Fibroblast of the aortic adventitia (primary cell): ENCODE data around the gene PARD6G. TPM values are rescaled to one million over a fixed set of nuclear protein-coding genes. Genes with fewer than 3 reads are reported as not detected.

Experiments
- DNase-seq: peaks from one replicate; pipeline ENCODE4 v3.0.0-alpha.2; 2010; ENCODE audit warnings: low read depth
- H3K4me3 ChIP-seq: 2 replicates; pipeline ENCODE4 v1.5.1; 2011; ENCODE audit warnings: low read depth, mild to moderate bottlenecking, control low read depth, low read length, moderate library complexity
- total RNA-seq: library from RNA; depleted of rRNA; stranded (reverse); fragments of >200 nt; gene quantifications from 2 replicates; pipeline ENCODE4 v1.2.3, GENCODE V29; 2012; ENCODE audit warnings: low replicate concordance
- TF ChIP-seq, protein P1 (sequence below): IDR thresholded peaks from 2 replicates; pipeline ENCODE4 v1.5.1; 2011; ENCODE audit warnings: mild to moderate bottlenecking, low read length, control low read depth, inconsistent platforms; ENCODE audit not compliant: insufficient read depth

Gene PARD6G
- total RNA-seq, 1 donor: 0.54 TPM

DNA sequence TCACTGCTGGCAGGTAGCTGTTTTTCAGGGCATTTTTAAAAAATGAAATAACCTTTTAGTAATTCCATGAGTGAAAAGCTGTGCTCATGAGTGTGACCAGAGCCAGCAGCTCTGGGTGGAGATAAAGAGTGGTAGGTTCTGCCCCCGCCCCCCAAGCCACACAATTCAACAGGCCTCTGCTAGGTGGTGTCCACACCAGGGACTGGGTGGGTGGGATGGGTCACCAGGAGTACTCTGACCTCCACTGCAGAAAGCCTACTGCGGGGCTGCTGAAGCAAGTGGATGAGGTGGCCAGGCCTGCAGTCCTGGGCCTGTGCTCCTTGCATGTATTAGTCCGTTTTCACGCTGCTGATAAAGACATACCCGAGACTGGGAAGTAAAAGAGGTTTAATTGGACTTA, 15.3 kb downstream of the PARD6G start:
- no peak overlapping the region for H3K4me3 ChIP-seq
- DNase-seq: no peak
- TF ChIP-seq, protein P1, sequence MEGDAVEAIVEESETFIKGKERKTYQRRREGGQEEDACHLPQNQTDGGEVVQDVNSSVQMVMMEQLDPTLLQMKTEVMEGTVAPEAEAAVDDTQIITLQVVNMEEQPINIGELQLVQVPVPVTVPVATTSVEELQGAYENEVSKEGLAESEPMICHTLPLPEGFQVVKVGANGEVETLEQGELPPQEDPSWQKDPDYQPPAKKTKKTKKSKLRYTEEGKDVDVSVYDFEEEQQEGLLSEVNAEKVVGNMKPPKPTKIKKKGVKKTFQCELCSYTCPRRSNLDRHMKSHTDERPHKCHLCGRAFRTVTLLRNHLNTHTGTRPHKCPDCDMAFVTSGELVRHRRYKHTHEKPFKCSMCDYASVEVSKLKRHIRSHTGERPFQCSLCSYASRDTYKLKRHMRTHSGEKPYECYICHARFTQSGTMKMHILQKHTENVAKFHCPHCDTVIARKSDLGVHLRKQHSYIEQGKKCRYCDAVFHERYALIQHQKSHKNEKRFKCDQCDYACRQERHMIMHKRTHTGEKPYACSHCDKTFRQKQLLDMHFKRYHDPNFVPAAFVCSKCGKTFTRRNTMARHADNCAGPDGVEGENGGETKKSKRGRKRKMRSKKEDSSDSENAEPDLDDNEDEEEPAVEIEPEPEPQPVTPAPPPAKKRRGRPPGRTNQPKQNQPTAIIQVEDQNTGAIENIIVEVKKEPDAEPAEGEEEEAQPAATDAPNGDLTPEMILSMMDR: no peak

DNA sequence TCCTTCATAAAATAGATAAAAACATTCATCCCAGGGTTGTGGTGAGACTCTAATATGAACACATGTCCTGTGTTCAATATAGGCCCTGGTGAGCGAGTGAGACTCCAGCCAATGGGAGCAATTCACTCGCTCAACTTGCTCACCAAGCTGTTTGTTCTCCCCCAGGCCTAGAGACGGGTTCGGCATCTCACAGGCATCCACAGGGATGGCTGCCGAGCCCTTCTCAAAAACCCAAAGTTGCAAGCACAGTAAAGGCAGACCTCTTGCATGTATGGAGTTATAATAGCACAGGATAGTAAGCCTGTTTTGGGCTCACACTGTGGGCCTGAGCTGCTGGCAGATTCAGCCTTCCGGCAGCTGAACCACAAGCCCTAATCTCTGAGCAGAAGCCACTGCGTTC, 15.7 kb downstream of the PARD6G start:
- TF ChIP-seq, protein P1: no peak
- no peak overlapping the region for H3K4me3 ChIP-seq
- no peak for DNase-seq

DNA sequence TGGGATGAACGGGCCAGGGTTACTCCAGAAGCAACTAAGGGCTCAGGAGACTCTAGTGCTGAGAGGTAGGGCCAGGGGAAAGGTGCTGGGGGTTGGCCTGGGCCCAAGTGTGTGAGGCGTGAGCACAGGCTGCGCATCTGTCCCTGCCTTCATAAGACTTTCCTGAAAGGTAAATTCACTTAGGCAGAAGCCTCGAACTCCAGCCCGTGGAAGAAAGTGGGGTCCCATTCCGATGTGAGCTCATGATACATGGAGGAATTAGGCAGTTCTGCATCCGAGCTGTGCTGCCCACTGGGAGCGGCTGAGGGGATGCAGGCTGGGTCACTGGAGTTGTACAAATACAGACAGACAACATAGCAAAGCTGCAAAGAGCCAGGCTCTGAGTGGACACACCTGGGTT, 16.2 kb downstream of the PARD6G start:
- no peak for DNase-seq
- H3K4me3 ChIP-seq: no peak overlapping the region
- TF ChIP-seq, protein P1: no peak

DNA sequence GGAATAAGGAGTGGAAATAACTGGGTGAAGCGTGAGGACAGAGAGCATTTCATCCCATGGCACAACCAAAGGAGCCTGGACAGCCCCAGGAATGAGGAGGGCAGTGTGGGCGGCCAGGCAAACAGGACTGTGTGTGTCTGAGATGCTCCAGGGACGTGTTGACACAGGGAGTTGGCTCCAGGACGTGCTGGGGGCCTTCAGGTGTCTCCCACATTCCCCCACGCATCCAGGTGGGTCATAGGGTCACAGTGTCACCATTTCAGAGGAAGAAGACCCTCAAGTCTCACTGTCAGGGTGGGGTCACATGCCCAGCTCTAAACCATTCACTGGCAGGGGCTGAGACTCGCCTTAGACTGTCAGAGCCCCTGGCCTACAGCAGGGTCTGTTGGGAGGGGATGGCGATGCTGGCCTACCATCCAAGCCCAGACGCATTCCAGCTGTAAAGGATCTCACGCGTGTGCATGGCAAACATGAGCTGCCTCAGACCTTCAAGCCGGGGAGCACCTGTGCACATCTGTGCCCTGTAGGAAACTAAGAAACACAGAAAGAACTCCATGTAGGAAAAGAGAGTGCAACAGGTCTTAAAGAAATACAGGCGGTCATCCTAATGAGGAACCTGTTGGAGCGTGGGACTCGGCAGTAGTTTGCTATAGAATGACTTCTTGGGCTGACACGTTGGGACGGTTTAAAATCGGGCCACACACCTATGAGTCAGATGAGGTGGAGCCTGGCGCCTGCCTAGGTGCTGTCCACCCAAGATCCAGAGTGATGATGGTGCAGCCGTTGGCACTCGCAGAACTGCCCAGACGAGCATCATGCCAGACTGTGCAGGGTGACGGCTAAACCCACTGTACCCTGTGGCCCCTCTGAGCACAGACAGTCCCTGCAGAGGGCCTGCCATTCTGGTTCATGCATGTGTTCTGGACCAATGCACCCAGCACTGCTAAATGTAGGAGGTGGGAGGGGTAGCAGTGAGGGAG, 17.3 kb downstream of the PARD6G start:
- no peak overlapping the region for H3K4me3 ChIP-seq
- TF ChIP-seq, protein P1: no peak
- DNase-seq: no peak

DNA sequence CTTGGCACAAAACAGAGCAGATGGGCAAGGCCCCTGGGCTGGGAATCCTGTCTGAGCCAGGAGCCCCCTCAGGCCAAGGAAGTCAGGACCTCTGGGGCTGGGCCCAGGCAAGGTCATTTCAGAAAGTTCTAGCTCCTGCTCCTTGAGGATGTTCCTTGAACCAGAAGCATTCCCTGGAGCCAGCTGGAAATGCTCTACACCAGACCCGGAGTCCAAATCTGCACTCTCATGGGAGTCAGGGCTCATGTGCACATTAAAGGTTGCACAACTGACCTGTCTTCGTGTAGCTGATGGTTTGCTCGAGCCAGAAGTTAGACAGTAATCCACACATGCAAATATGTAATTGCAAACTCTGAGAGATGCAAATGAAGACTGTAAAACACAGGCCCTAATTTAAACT, 18.0 kb downstream of the PARD6G start:
- peak; percentile 9 for DNase-seq
- no peak overlapping the region for H3K4me3 ChIP-seq
- TF ChIP-seq, protein P1: no peak

DNA sequence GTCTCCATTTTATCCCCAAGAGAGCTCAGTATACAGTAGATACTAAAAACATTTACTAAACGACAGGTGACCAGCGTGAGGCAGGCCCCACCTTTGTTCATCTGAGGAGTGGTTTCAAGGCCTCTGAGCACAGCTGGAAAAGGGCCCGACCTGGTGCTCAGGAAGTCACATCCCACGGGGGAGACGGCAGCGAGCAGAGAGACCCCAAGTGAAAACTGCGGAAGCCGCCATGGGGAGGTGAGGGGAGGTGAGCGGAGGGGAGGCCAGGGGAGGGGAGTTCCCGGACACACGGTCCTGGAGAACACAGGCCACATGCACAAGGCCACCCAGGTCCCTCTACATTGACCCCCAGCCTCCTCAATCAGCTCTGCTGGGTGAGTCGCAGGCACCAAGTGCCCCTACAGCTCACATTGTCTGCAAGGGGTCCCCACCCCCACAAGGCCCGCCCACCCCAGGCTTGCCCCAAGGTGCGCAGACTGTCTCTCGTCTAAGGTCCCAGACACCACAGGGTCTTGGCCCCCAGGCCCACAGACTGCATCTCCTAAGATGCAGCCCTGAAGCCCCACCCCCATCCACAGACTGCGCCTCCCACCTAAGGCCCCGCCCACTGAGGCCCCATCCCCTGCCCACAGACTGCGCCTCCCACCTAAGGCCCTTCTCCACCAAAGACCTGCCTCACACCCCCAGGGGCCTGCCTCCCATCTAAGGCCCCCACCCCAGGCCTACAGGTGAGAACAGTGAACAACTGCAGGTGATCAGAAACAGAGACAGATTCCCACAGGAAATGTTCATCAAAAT, 19.1 kb downstream of the PARD6G start:
- no peak for DNase-seq
- TF ChIP-seq, protein P1: no peak
- H3K4me3 ChIP-seq: no peak overlapping the region
